Activated T-cell treated with anti-CD3 and anti-CD28 coated beads, Interleukin-2, amount 50 U/mL, for 24 hours (primary cell): Measurements from ENCODE around the gene WNT8B.
A peak's percentile ranks its signal among the peaks of the same experiment; 100 is the strongest.

Experiments
- DNase-seq: peaks from one replicate; pipeline ENCODE4 v3.0.0-alpha.2; 2020
- H3K27ac Mint-ChIP-seq: 2 replicates; pipeline ENCODE4 v1.8.0; 2020; ENCODE audit warnings: mild to moderate bottlenecking, mixed read lengths
- H3K27me3 Mint-ChIP-seq: 2 replicates; pipeline ENCODE4 v1.8.0; 2020; ENCODE audit warnings: mixed read lengths
- H3K36me3 Mint-ChIP-seq: 2 replicates; pipeline ENCODE4 v1.8.0; 2020; ENCODE audit warnings: low read depth, mixed read lengths
- H3K4me1 Mint-ChIP-seq: 2 replicates; pipeline ENCODE4 v1.8.0; 2020; ENCODE audit warnings: low read depth, mixed read lengths
- H3K4me3 Mint-ChIP-seq: 2 replicates; pipeline ENCODE4 v1.8.0; 2020; ENCODE audit warnings: mild to moderate bottlenecking, moderate library complexity, mixed read lengths
- H3K9me3 Mint-ChIP-seq: 2 replicates; pipeline ENCODE4 v1.8.0; 2020; ENCODE audit warnings: mixed read lengths

WNT8B gene

GRCh38 chr10:100462709-100463108, at the start of gene WNT8B:
Gene WNT8B, plus strand, starts transcription at chr10:100463009. Its CDS starts 160 bp downstream, at chr10:100463169.
- no peaks in the 10 kb centered on the region for H3K9me3 Mint-ChIP-seq
- no peak for DNase-seq
- no peaks in the 10 kb centered on the region for H3K36me3 Mint-ChIP-seq
- H3K4me1 Mint-ChIP-seq: no peaks in the 10 kb centered on the region
- no peaks in the 10 kb centered on the region for H3K27me3 Mint-ChIP-seq
- H3K27ac Mint-ChIP-seq: no peak within 1 kb of the TSS
- no peak within 1 kb of the TSS for H3K4me3 Mint-ChIP-seq

GRCh38 chr10:100413173-100413572, 49.6 kb upstream of the WNT8B start:
- H3K9me3 Mint-ChIP-seq: peaks cover 2% of the 10 kb centered on the region
- H3K27me3 Mint-ChIP-seq: peaks cover 6% of the 10 kb centered on the region
- no peak overlapping the region for H3K4me3 Mint-ChIP-seq
- H3K27ac Mint-ChIP-seq: no peak overlapping the region
- no peaks in the 10 kb centered on the region for H3K4me1 Mint-ChIP-seq
- DNase-seq: no peak
- no peaks in the 10 kb centered on the region for H3K36me3 Mint-ChIP-seq

- Mint-ChIP-seq H3K4me3 (no peak overlapping the region), H3K4me1 (no peaks in the 10 kb centered on the region), H3K36me3 (no peaks in the 10 kb centered on the region), H3K27me3 (peaks cover 2% of the 10 kb centered on the region), H3K9me3 (no peaks in the 10 kb centered on the region), H3K27ac (no peak overlapping the region)
- no peak for DNase-seq
Observed at GRCh38 chr10:100419911-100420449, 42.8 kb upstream of the WNT8B start.

GRCh38 chr10:100427374-100427773, 35.4 kb upstream of the WNT8B start:
- Mint-ChIP-seq H3K27ac (no peak overlapping the region), H3K9me3 (no peaks in the 10 kb centered on the region), H3K4me3 (no peak overlapping the region), H3K4me1 (no peaks in the 10 kb centered on the region), H3K27me3 (no peaks in the 10 kb centered on the region), H3K36me3 (no peaks in the 10 kb centered on the region)
- no peak for DNase-seq

GRCh38 chr10:100433253-100434240, 29.3 kb upstream of the WNT8B start:
- peak; percentile 95 for DNase-seq
- H3K4me3 Mint-ChIP-seq: no peak overlapping the region
- H3K27ac Mint-ChIP-seq: no peak overlapping the region
- peaks cover 4% of the 10 kb centered on the region for H3K4me1 Mint-ChIP-seq
- no peaks in the 10 kb centered on the region for H3K27me3 Mint-ChIP-seq
- H3K36me3 Mint-ChIP-seq: no peaks in the 10 kb centered on the region
- no peaks in the 10 kb centered on the region for H3K9me3 Mint-ChIP-seq

- Mint-ChIP-seq H3K27ac (no peak overlapping the region), H3K36me3 (no peaks in the 10 kb centered on the region), H3K4me1 (peaks cover 4% of the 10 kb centered on the region), H3K27me3 (no peaks in the 10 kb centered on the region), H3K9me3 (no peaks in the 10 kb centered on the region), H3K4me3 (no peak overlapping the region)
- DNase-seq: no peak
Observed at GRCh38 chr10:100436255-100436654, 26.6 kb upstream of the WNT8B start.

- no peak for DNase-seq
- no peak overlapping the region for H3K27ac Mint-ChIP-seq
- H3K4me1 Mint-ChIP-seq: peaks cover 3% of the 10 kb centered on the region
- no peaks in the 10 kb centered on the region for H3K36me3 Mint-ChIP-seq
- H3K9me3 Mint-ChIP-seq: no peaks in the 10 kb centered on the region
- H3K4me3 Mint-ChIP-seq: no peak overlapping the region
- no peaks in the 10 kb centered on the region for H3K27me3 Mint-ChIP-seq
Observed at GRCh38 chr10:100438674-100439315, 24.0 kb upstream of the WNT8B start.

GRCh38 chr10:100442548-100442947, 20.3 kb upstream of the WNT8B start:
- Mint-ChIP-seq H3K36me3 (no peaks in the 10 kb centered on the region), H3K9me3 (no peaks in the 10 kb centered on the region), H3K27ac (no peak overlapping the region), H3K4me3 (no peak overlapping the region), H3K27me3 (peaks cover 5% of the 10 kb centered on the region), H3K4me1 (no peaks in the 10 kb centered on the region)
- no peak for DNase-seq

- no peaks in the 10 kb centered on the region for H3K4me1 Mint-ChIP-seq
- H3K27ac Mint-ChIP-seq: no peak overlapping the region
- H3K27me3 Mint-ChIP-seq: peaks cover 5% of the 10 kb centered on the region
Observed at GRCh38 chr10:100446130-100446761, 16.6 kb upstream of the WNT8B start.

GRCh38 chr10:100447663-100448062, 15.1 kb upstream of the WNT8B start:
- no peak overlapping the region for H3K4me3 Mint-ChIP-seq
- H3K27me3 Mint-ChIP-seq: peaks cover 12% of the 10 kb centered on the region
- H3K4me1 Mint-ChIP-seq: no peaks in the 10 kb centered on the region
- H3K36me3 Mint-ChIP-seq: no peaks in the 10 kb centered on the region
- no peak for DNase-seq
- no peaks in the 10 kb centered on the region for H3K9me3 Mint-ChIP-seq
- H3K27ac Mint-ChIP-seq: no peak overlapping the region

More at GRCh38 chr10:100446130-100446761, 16.6 kb upstream of the WNT8B start:
- Mint-ChIP-seq H3K36me3 (no peaks in the 10 kb centered on the region), H3K9me3 (no peaks in the 10 kb centered on the region), H3K4me3 (no peak overlapping the region)
- DNase-seq: no peak

GRCh38 chr10:100448951-100449350, 13.9 kb upstream of the WNT8B start:
- Mint-ChIP-seq H3K9me3 (no peaks in the 10 kb centered on the region), H3K36me3 (no peaks in the 10 kb centered on the region), H3K27me3 (peaks cover 12% of the 10 kb centered on the region), H3K27ac (no peak overlapping the region), H3K4me3 (no peak overlapping the region), H3K4me1 (no peaks in the 10 kb centered on the region)
- DNase-seq: no peak

GRCh38 chr10:100468322-100468721, 5.5 kb downstream of the WNT8B start:
- no peaks in the 10 kb centered on the region for H3K27me3 Mint-ChIP-seq
- no peaks in the 10 kb centered on the region for H3K9me3 Mint-ChIP-seq
- H3K36me3 Mint-ChIP-seq: no peaks in the 10 kb centered on the region
- no peak for DNase-seq
- H3K27ac Mint-ChIP-seq: no peak overlapping the region
- H3K4me1 Mint-ChIP-seq: no peaks in the 10 kb centered on the region
- no peak overlapping the region for H3K4me3 Mint-ChIP-seq

GRCh38 chr10:100468978-100469377, 6.2 kb downstream of the WNT8B start:
- DNase-seq: no peak
- H3K4me3 Mint-ChIP-seq: no peak overlapping the region
- H3K27me3 Mint-ChIP-seq: no peaks in the 10 kb centered on the region
- no peaks in the 10 kb centered on the region for H3K36me3 Mint-ChIP-seq
- no peaks in the 10 kb centered on the region for H3K4me1 Mint-ChIP-seq
- no peak overlapping the region for H3K27ac Mint-ChIP-seq
- H3K9me3 Mint-ChIP-seq: no peaks in the 10 kb centered on the region

- Mint-ChIP-seq H3K9me3 (no peaks in the 10 kb centered on the region), H3K4me3 (no peak overlapping the region), H3K4me1 (no peaks in the 10 kb centered on the region), H3K27me3 (no peaks in the 10 kb centered on the region), H3K36me3 (no peaks in the 10 kb centered on the region), H3K27ac (no peak overlapping the region)
- DNase-seq: no peak
Observed at GRCh38 chr10:100469756-100470155, 6.9 kb downstream of the WNT8B start.
